Keratinocyte (primary cell): Measurements from ENCODE around the gene CA9. TPM values are rescaled to one million over a fixed set of nuclear protein-coding genes. Genes with fewer than 3 reads are reported as not detected.

Experiments used
- DNase-seq: peaks from one replicate; pipeline ENCODE4 v3.0.0-alpha.2; 2011; ENCODE audit warnings: low read depth, missing footprints, low spot score
- FAIRE-seq: peaks from 2 replicates; lab custom pipeline; 2011; peaks lifted over from hg19 to GRCh38; lab: Jason Lieb, UNC
- H2AFZ ChIP-seq: 2 replicates; pipeline ENCODE4 v1.6.0; 2012; ENCODE audit warnings: low read length, control low read depth, inconsistent platforms; ENCODE audit not compliant: control insufficient read depth
- H3K27ac ChIP-seq: 2 replicates; pipeline ENCODE4 v1.5.1; 2011; ENCODE audit warnings: low read length; ENCODE audit not compliant: control insufficient read depth, insufficient read depth
- H3K27me3 ChIP-seq: 3 replicates; pipeline ENCODE4 v1.6.0; 2011; ENCODE audit warnings: low read length; ENCODE audit not compliant: control insufficient read depth, insufficient read depth; ENCODE audit errors: extremely low read depth
- H3K36me3 ChIP-seq, 2 experiments: 2 replicates in 1 of 2; 3 replicates in 1 of 2; pipeline ENCODE4 v1.5.1; 2011; ENCODE audit warnings: low read length in 2 of 2, mild to moderate bottlenecking in 1 of 2; ENCODE audit not compliant: control insufficient read depth in 2 of 2, insufficient read depth in 2 of 2; ENCODE audit errors: extremely low read depth in 1 of 2
- H3K4me1 ChIP-seq: 3 replicates; pipeline ENCODE4 v1.5.1; 2011; ENCODE audit warnings: low read length; ENCODE audit not compliant: control insufficient read depth, insufficient read depth; ENCODE audit errors: extremely low read depth
- H3K4me2 ChIP-seq: 3 replicates; pipeline ENCODE4 v1.6.0; 2011; ENCODE audit warnings: low read depth, low read length; ENCODE audit not compliant: control insufficient read depth, insufficient read depth; ENCODE audit errors: extremely low read depth
- H3K4me3 ChIP-seq, 3 experiments: fragments of 200-600 bp in 1 of 3; sonication (generic) in 1 of 3; 2 replicates in 2 of 3; 3 replicates in 1 of 3; pipeline ENCODE4 v1.5.1; 2011 to 2016; ENCODE audit warnings: low read length in 3 of 3, mild to moderate bottlenecking in 3 of 3, control low read depth in 2 of 3, inconsistent platforms in 1 of 3, low read depth in 1 of 3, mixed read lengths in 1 of 3, mixed run types in 1 of 3, moderate library complexity in 1 of 3; ENCODE audit not compliant: control insufficient read depth in 2 of 3, insufficient read depth in 2 of 3; ENCODE audit errors: extremely low read depth in 1 of 3
- H3K79me2 ChIP-seq: 2 replicates; pipeline ENCODE4 v1.6.0; 2012; ENCODE audit warnings: low read length; ENCODE audit not compliant: control insufficient read depth, insufficient read depth
- H3K9ac ChIP-seq: 3 replicates; pipeline ENCODE4 v1.6.0; 2011; ENCODE audit warnings: low read length; ENCODE audit not compliant: control insufficient read depth, insufficient read depth; ENCODE audit errors: extremely low read depth
- H3K9me1 ChIP-seq: 3 replicates; pipeline ENCODE4 v1.6.0; 2011; ENCODE audit warnings: low read length; ENCODE audit not compliant: control insufficient read depth, insufficient read depth; ENCODE audit errors: extremely low read depth
- H3K9me3 ChIP-seq: 2 replicates; pipeline ENCODE4 v1.5.1; 2012; ENCODE audit warnings: low read depth, low read length; ENCODE audit not compliant: control insufficient read depth
- H4K20me1 ChIP-seq: 3 replicates; pipeline ENCODE4 v1.6.0; 2011; ENCODE audit warnings: low read length; ENCODE audit not compliant: control insufficient read depth, insufficient read depth; ENCODE audit errors: extremely low read depth
- CTCF ChIP-seq, 3 experiments: IDR thresholded peaks in 1 of 3; conservative IDR thresholded peaks in 1 of 3; optimal IDR thresholded peaks in 1 of 3; 2 replicates in 2 of 3; 3 replicates in 1 of 3; pipeline versions ENCODE3 to v1.5.1; 2011; ENCODE audit warnings: low read length in 3 of 3, mild to moderate bottlenecking in 3 of 3, moderate library complexity in 2 of 3, control low read depth in 1 of 3, inconsistent platforms in 1 of 3; ENCODE audit not compliant: insufficient read depth in 2 of 3; ENCODE audit errors: extremely low read depth in 1 of 3
- EZH2 ChIP-seq: IDR thresholded peaks from one replicate; pipeline ENCODE4 v1.6.1; 2012; ENCODE audit warnings: inconsistent platforms, mild to moderate bottlenecking, low read length, moderate library complexity
- dilution Hi-C: fragments of 300-500 bp; cut with MboI; formaldehyde crosslinking; loops from one replicate; pipeline ENCODE4 v1.7.0; 2020; ENCODE audit warnings: low sequenced_read_pairs; ENCODE audit not compliant: extremely low pct_ligation_motif_present
- polyA plus RNA-seq, 5 experiments: library from polyadenylated mRNA; depleted of rRNA in 3 of 5; stranded (reverse) in 3 of 5; stranded (forward) in 1 of 5; unstranded in 1 of 5; fragments of >200 nt; gene quantifications; 1 replicate in 1 of 5; 2 replicates in 3 of 5; 3 replicates in 1 of 5; pipeline versions ENCODE4 v1.2.1 to v1.2.3, GENCODE V29; 2011 to 2012; ENCODE audit warnings: missing spikeins in 2 of 5, low read depth in 1 of 5, low replicate concordance in 1 of 5

The CA9 gene
- polyA plus RNA-seq, 1 donor (not counting 4 experiments of a cell fraction or from before 2014, with no cell fraction given) = 7.2 TPM

GRCh38 chr9:35679091-35679490 lies 5.4 kb downstream of the CA9 start:
- peaks cover under 1% of the 10 kb centered on the region for H3K4me1 ChIP-seq
- no peak for TF ChIP-seq CTCF (optimal IDR thresholded peaks at IDR 0.05 in 1 of 3, IDR thresholded peaks at IDR 0.05 in 1 of 3, conservative IDR thresholded peaks at IDR 0.05 in 1 of 3; ENCODE audit: extremely low read depth in 1 of 3, insufficient read depth in 2 of 3, low read length in 3 of 3)
- TF ChIP-seq EZH2 = no peak
- DNase-seq = no peak

GRCh38 chr9:35679766-35680330 lies 6.1 kb downstream of the CA9 start:
- H3K79me2 ChIP-seq = no peaks in the 10 kb centered on the region
- H4K20me1 ChIP-seq = no peaks in the 10 kb centered on the region
- dilution Hi-C loops = no loop called here
- no peaks in the 10 kb centered on the region for H3K9me3 ChIP-seq
- no peak overlapping the region for H2AFZ ChIP-seq
- H3K27ac ChIP-seq = no peak overlapping the region
- TF ChIP-seq CTCF (optimal IDR thresholded peaks at IDR 0.05 in 1 of 3, IDR thresholded peaks at IDR 0.05 in 1 of 3, conservative IDR thresholded peaks at IDR 0.05 in 1 of 3; ENCODE audit: extremely low read depth in 1 of 3, insufficient read depth in 2 of 3, low read length in 3 of 3) (no peak), EZH2 (no peak)
- FAIRE-seq = no peak
- H3K27me3 ChIP-seq = no peaks in the 10 kb centered on the region
- H3K4me3 ChIP-seq = no peak overlapping the region
- no peak for DNase-seq
- no peaks in the 10 kb centered on the region for H3K9me1 ChIP-seq
- no peaks in the 10 kb centered on the region for H3K4me1 ChIP-seq
- no peak overlapping the region for H3K4me2 ChIP-seq
- H3K9ac ChIP-seq = no peak overlapping the region
- peaks cover 2 to 4% of the 10 kb centered on the region in 2 experiments for H3K36me3 ChIP-seq

More at GRCh38 chr9:35679091-35679490, 5.4 kb downstream of the CA9 start:
- H3K4me2 ChIP-seq = no peak overlapping the region
- no peaks in the 10 kb centered on the region for H3K9me1 ChIP-seq
- H2AFZ ChIP-seq = no peak overlapping the region
- no peak for FAIRE-seq
- H3K27me3 ChIP-seq = no peaks in the 10 kb centered on the region
- H3K79me2 ChIP-seq = no peaks in the 10 kb centered on the region
- no peak overlapping the region for H3K4me3 ChIP-seq
- peaks cover 2 to 4% of the 10 kb centered on the region in 2 experiments for H3K36me3 ChIP-seq
- H4K20me1 ChIP-seq = no peaks in the 10 kb centered on the region
- no peaks in the 10 kb centered on the region for H3K9me3 ChIP-seq
- no peak overlapping the region for H3K9ac ChIP-seq
- dilution Hi-C loops = no loop called here
- H3K27ac ChIP-seq = no peak overlapping the region
